Progenitor cell of endocrine pancreas (in vitro differentiated cells): ENCODE results near the gene STK35. TPM values are rescaled to one million over a fixed set of nuclear protein-coding genes. Genes with fewer than 3 reads are reported as not detected.

Experiments
- DNase-seq: peaks from one replicate; pipeline ENCODE4 v3.0.0; 2021; ENCODE audit warnings: low spot score; ENCODE audit not compliant: unreplicated experiment
- H3K27ac Mint-ChIP-seq: 2 replicates; pipeline ENCODE4 v1.8.0; 2021; ENCODE audit warnings: mild to moderate bottlenecking, moderate library complexity, mixed read lengths
- H3K27me3 Mint-ChIP-seq: 2 replicates; pipeline ENCODE4 v1.8.0; 2021; ENCODE audit warnings: mixed read lengths
- H3K36me3 Mint-ChIP-seq: 2 replicates; pipeline ENCODE4 v1.8.0; 2022; ENCODE audit warnings: mixed read lengths; ENCODE audit not compliant: insufficient read depth
- H3K4me1 Mint-ChIP-seq: 2 replicates; pipeline ENCODE4 v1.8.0; 2021; ENCODE audit warnings: low read depth, mixed read lengths
- H3K4me3 Mint-ChIP-seq: 2 replicates; pipeline ENCODE4 v1.8.0; 2021; ENCODE audit warnings: low read depth, mild to moderate bottlenecking, moderate library complexity, mixed read lengths
- H3K9me3 Mint-ChIP-seq: 2 replicates; pipeline ENCODE4 v1.8.0; 2021; ENCODE audit warnings: low read depth, mixed read lengths
- total RNA-seq: library from RNA; stranded (reverse); gene quantifications from 2 replicates; pipeline ENCODE4 v1.2.1, GENCODE V29; 2021
- TF ChIP-seq, protein P1 (sequence below): fragments of 200-600 bp; sonication (generic); IDR thresholded peaks from one replicate; pipeline ENCODE4 v1.5.0; 2021; ENCODE audit warnings: antibody characterized with exemption, mild to moderate bottlenecking; ENCODE audit not compliant: unreplicated experiment

The STK35 gene
- total RNA-seq, 1 donor from 2014 or later: 41.9 TPM

DNA sequence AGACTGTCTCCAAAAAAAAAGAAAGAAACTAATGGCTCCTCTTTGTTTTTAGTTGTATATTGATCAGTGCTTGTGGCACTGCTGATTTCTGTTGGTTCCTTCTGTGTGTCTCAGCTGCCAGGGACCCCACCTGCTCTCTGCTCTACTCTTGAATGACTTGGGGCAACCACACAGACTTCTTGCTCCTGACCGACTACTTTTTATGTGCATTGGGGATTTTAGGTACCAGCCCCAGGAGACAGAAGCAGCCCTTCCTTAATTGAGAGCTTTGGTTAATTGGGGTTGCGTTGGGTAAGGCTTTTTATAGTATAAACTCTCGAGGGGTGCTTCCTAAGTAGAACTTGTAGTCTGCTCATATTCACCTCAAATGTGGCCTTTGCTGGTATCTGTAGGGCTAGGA, 6.9 kb downstream of the STK35 start:
- no peaks in the 10 kb centered on the region for H3K9me3 Mint-ChIP-seq
- no peaks in the 10 kb centered on the region for H3K27me3 Mint-ChIP-seq
- no peak for DNase-seq
- TF ChIP-seq, protein P1, sequence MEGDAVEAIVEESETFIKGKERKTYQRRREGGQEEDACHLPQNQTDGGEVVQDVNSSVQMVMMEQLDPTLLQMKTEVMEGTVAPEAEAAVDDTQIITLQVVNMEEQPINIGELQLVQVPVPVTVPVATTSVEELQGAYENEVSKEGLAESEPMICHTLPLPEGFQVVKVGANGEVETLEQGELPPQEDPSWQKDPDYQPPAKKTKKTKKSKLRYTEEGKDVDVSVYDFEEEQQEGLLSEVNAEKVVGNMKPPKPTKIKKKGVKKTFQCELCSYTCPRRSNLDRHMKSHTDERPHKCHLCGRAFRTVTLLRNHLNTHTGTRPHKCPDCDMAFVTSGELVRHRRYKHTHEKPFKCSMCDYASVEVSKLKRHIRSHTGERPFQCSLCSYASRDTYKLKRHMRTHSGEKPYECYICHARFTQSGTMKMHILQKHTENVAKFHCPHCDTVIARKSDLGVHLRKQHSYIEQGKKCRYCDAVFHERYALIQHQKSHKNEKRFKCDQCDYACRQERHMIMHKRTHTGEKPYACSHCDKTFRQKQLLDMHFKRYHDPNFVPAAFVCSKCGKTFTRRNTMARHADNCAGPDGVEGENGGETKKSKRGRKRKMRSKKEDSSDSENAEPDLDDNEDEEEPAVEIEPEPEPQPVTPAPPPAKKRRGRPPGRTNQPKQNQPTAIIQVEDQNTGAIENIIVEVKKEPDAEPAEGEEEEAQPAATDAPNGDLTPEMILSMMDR: no peak
- H3K36me3 Mint-ChIP-seq: peaks cover 14% of the 10 kb centered on the region
- no peak overlapping the region for H3K27ac Mint-ChIP-seq
- no peak overlapping the region for H3K4me3 Mint-ChIP-seq
- H3K4me1 Mint-ChIP-seq: peaks cover 35% of the 10 kb centered on the region

DNA sequence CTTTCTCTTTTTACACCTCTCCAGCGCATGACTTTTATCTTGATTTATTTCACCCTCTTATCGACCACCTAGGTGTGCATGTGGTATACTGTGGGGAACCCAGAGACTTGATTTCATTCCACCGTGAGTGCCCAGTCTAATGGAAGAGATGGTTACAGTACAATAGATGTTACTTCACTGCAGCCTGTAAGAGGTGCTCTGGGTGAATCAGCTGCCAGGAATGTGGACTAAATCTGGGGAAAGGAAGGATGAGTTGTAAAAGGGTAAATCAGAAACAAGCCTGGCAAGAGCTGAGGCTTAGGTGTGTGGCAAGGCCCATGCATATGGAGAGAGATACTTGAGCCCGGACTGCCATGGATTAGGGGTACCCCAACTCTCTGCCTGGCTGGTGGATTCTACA, 7.4 kb downstream of the STK35 start:
- TF ChIP-seq, protein P1: no peak
- H3K9me3 Mint-ChIP-seq: no peaks in the 10 kb centered on the region
- H3K4me1 Mint-ChIP-seq: peaks cover 30% of the 10 kb centered on the region
- no peak for DNase-seq
- no peak overlapping the region for H3K27ac Mint-ChIP-seq
- no peaks in the 10 kb centered on the region for H3K27me3 Mint-ChIP-seq
- peaks cover 14% of the 10 kb centered on the region for H3K36me3 Mint-ChIP-seq
- H3K4me3 Mint-ChIP-seq: no peak overlapping the region

DNA sequence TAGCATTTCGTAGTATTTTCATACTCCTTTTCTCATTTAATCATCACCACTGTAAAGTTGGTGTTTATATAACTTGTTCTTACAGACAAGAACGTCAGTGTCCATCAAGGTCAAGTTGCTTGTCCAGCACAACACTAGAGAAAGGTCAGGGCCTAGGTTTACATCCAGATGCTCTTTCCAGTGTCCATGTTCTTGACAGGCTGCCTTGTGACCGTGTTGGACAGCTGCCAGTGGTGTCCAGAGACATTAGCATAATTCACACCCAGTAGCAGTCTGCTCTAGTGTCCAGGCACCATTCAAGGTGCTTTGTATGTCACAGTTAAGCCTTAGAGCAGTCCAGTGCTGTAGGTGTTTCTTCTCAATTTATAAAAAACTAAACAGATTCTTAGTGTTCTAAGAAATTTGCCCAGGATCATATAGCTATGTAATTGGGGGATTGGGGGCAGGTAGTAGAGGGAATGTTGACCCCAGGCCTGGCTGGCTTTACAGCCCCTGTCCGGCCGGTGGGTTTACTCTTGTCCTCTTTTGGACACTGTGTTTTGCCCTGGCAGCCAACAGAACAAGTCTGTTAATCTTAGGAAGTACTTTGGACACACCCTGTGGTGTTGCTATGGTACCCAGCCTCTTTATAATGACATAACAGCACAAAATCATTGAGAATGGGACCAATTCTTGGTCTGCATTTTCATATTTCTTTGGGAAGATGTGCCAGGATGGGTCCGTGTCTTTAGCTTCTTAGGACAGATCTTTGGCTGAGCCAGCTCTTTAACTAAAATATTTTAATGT, 8.0 kb downstream of the STK35 start:
- no peaks in the 10 kb centered on the region for H3K27me3 Mint-ChIP-seq
- H3K9me3 Mint-ChIP-seq: no peaks in the 10 kb centered on the region
- H3K36me3 Mint-ChIP-seq: peaks cover 11% of the 10 kb centered on the region
- H3K27ac Mint-ChIP-seq: no peak overlapping the region
- no peak for DNase-seq
- TF ChIP-seq, protein P1: no peak
- H3K4me1 Mint-ChIP-seq: peaks cover 24% of the 10 kb centered on the region
- no peak overlapping the region for H3K4me3 Mint-ChIP-seq

DNA sequence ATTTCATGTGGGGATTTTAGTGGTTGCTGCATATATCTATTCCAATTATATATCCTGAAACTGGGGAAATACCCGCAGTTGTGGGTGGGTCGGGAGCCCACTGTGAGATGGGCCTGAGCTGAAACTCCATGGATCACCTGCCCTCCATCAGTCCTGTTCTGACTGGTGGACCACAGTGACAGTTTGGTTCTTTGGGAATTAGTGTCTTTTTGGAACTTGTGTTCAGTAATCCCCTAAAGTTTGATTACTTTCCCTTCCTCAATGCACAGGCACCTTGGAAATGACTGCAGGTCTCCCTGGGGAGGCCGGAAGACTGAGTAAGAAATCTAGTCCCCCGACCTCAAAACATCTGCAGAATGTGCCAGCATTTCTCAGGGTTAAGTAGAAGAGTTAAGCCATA, 11.3 kb downstream of the STK35 start:
- Mint-ChIP-seq H3K4me1 (peaks cover 10% of the 10 kb centered on the region), H3K4me3 (no peak overlapping the region), H3K9me3 (no peaks in the 10 kb centered on the region), H3K36me3 (peaks cover 3% of the 10 kb centered on the region), H3K27me3 (no peaks in the 10 kb centered on the region), H3K27ac (no peak overlapping the region)
- DNase-seq: no peak
- TF ChIP-seq, protein P1: no peak

DNA sequence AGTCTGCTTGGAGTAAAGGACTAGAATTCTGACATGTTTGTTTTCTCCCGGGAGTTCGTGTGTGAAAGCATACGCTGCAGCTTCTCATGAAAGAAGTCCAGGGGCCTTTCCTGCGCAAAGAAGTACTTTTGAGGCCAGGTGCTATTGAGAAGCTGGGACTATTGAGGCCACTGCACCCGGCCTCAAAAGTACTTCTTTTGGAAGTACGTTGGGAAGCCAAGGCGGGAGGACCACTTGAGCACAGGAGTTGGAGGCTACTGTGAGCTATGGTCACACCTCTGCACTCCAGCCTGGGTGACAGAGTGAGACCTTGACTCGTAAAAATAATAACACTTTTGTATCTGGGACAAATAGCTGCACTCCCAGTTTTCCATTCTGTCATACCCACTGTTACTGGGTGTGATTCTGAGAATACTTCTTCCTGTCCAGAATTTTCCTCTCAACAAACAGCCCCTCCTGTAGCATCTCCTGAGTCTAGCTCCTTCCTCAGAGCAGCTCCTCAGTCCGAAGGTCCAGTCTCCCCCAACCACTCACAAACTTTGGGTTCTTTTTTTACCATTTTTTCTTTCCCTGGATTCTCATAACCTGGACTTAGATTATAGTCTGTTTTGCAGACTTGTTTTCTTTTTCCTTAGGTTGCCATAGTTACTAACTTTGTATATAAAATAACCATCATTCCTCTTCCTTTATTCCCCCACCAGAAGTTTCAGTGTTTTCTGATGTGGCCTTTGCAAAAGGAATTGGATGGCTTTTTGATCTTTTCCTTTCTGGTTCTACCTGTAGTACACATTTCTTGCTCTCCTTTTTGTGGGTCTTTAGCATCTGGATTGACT, 12.7 kb downstream of the STK35 start:
- Mint-ChIP-seq H3K27ac (no peak overlapping the region), H3K4me3 (no peak overlapping the region), H3K27me3 (no peaks in the 10 kb centered on the region), H3K4me1 (peaks cover 4% of the 10 kb centered on the region), H3K36me3 (peaks cover 8% of the 10 kb centered on the region), H3K9me3 (no peaks in the 10 kb centered on the region)
- no peak for DNase-seq
- TF ChIP-seq, protein P1: no peak
